ENCODE data around the gene WDR31. TPM values are rescaled to one million over a fixed set of nuclear protein-coding genes. Genes with fewer than 3 reads are reported as not detected.
"Not testable (repeated sequence)": the region's sequence is repeated elsewhere in the genome, so short reads cannot be mapped to it uniquely, and the experiment has no call there.

The WDR31 gene
- total RNA-seq, 1 donor from 2014 or later = 1.6 TPM

DNA sequence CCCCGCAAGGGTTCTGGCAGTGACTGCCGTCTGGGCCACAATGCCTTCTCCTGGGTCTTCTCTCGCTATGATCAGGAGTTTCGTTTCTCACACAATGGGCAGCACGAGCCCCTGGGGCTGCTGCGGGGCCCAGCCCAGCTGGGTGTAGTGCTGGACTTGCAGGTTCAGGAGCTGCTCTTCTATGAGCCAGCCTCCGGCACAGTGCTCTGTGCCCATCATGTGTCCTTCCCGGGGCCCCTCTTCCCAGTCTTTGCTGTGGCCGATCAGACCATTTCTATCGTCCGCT, 29.7 kb upstream of the WDR31 start:
- H3K36me3 ChIP-seq (ENCODE audit: insufficient read depth, low read length) = no peaks in the 10 kb centered on the region
- no peaks in the 10 kb centered on the region for H3K27me3 ChIP-seq (ENCODE audit: insufficient read depth, low read length)
- H3K9ac ChIP-seq (ENCODE audit: low read length) = no peak overlapping the region
- no peak for FAIRE-seq
- no peak overlapping the region for H2AFZ ChIP-seq (ENCODE audit: low read depth, low read length)
- no peak overlapping the region for H3K4me3 ChIP-seq (ENCODE audit: insufficient read depth, low read depth, low read length)
- H4K20me1 ChIP-seq (ENCODE audit: insufficient read depth, low read length) = peaks cover 3% of the 10 kb centered on the region
- Mint-ChIP-seq H3K4me1 (ENCODE audit: low read depth, unreplicated experiment) (no peaks in the 10 kb centered on the region), H3K27me3 (ENCODE audit: low read depth, unreplicated experiment) (peaks cover 8% of the 10 kb centered on the region), H3K4me3 (ENCODE audit: unreplicated experiment) (no peak overlapping the region), H3K36me3 (ENCODE audit: low read depth, unreplicated experiment) (no peaks in the 10 kb centered on the region), H3K9me3 (ENCODE audit: unreplicated experiment) (no peaks in the 10 kb centered on the region), H3K27ac (ENCODE audit: unreplicated experiment) (no peak overlapping the region)
- H3K4me1 ChIP-seq (ENCODE audit: insufficient read depth, low read length) = no peaks in the 10 kb centered on the region
- H3K27ac ChIP-seq (ENCODE audit: low read depth, low read length) = no peak overlapping the region
- H3K9me3 ChIP-seq (ENCODE audit: insufficient read depth, low read depth, low read length) = no peaks in the 10 kb centered on the region
- H3K4me2 ChIP-seq (ENCODE audit: low read length) = no peak overlapping the region
- H3K79me2 ChIP-seq (ENCODE audit: insufficient read depth, low read length) = no peaks in the 10 kb centered on the region
- DNase-seq (ENCODE audit: low read depth) = no peak
- TF ChIP-seq, protein P1, sequence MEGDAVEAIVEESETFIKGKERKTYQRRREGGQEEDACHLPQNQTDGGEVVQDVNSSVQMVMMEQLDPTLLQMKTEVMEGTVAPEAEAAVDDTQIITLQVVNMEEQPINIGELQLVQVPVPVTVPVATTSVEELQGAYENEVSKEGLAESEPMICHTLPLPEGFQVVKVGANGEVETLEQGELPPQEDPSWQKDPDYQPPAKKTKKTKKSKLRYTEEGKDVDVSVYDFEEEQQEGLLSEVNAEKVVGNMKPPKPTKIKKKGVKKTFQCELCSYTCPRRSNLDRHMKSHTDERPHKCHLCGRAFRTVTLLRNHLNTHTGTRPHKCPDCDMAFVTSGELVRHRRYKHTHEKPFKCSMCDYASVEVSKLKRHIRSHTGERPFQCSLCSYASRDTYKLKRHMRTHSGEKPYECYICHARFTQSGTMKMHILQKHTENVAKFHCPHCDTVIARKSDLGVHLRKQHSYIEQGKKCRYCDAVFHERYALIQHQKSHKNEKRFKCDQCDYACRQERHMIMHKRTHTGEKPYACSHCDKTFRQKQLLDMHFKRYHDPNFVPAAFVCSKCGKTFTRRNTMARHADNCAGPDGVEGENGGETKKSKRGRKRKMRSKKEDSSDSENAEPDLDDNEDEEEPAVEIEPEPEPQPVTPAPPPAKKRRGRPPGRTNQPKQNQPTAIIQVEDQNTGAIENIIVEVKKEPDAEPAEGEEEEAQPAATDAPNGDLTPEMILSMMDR (IDR thresholded peaks at IDR 0.05; ENCODE audit: insufficient read depth, low read depth, low read length) = no peak
- TF ChIP-seq EZH2 (IDR thresholded peaks at IDR 0.05; ENCODE audit: insufficient read depth, low read length) = no peak

DNA sequence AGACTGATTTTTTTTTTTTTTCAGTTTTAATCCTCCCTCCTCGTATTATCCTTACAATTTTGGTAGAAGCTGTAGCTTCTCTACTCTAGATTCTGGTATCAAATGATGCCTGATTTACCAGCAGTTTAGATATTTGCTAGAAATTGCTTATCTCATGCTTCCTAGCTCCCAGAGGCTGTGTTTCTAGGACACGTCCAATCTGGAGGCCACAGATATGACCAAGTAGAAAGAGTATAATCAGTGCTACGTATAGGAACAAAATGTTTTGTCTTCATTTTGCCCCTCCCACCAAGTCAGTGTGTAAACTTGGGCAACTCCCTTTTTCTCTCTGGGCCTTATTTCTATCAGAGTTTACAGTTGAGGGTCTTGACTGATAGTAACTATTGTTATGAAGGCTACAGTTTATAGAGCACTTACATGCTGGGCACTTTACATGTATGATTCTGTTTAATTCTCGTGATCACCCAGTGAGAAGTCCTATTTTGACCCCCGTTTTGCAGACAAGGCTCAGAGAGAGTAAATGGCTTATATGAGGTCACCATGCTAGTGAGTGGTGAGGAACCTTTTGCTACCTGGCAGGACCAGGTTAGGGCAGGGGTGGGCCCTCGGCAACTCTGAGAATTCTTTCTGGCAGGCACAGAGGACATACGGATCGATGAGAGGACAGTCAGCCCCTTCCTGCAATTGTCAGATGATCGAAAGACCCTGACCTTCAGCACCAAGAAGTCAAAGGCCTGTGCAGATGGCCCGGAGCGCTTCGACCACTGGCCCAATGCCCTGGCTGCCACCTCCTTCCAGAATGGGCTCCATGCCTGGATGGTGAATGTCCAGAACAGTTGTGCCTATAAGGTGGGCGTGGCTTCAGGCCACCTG, 29.1 kb upstream of the WDR31 start:
- H3K9me3 Mint-ChIP-seq (ENCODE audit: unreplicated experiment) = no peaks in the 10 kb centered on the region
- Histone ChIP-seq H3K4me2 (ENCODE audit: low read length) (no peak overlapping the region), H3K36me3 (ENCODE audit: insufficient read depth, low read length) (no peaks in the 10 kb centered on the region), H3K9me3 (ENCODE audit: insufficient read depth, low read depth, low read length) (no peaks in the 10 kb centered on the region), H2AFZ (ENCODE audit: low read depth, low read length) (no peak overlapping the region), H3K9ac (ENCODE audit: low read length) (no peak overlapping the region), H3K79me2 (ENCODE audit: insufficient read depth, low read length) (no peaks in the 10 kb centered on the region), H3K27ac (ENCODE audit: low read depth, low read length) (no peak overlapping the region), H3K27me3 (ENCODE audit: insufficient read depth, low read length) (no peaks in the 10 kb centered on the region), H4K20me1 (ENCODE audit: insufficient read depth, low read length) (peaks cover 3% of the 10 kb centered on the region), H3K4me3 (ENCODE audit: insufficient read depth, low read depth, low read length) (no peak overlapping the region), H3K4me1 (ENCODE audit: insufficient read depth, low read length) (no peaks in the 10 kb centered on the region)
- H3K27ac Mint-ChIP-seq (ENCODE audit: unreplicated experiment) = no peak overlapping the region
- FAIRE-seq (no peak), DNase-seq (ENCODE audit: low read depth) (no peak)
- H3K36me3 Mint-ChIP-seq (ENCODE audit: low read depth, unreplicated experiment) = no peaks in the 10 kb centered on the region
- TF ChIP-seq, protein P1 (IDR thresholded peaks at IDR 0.05; ENCODE audit: insufficient read depth, low read depth, low read length) = no peak
- no peak for TF ChIP-seq EZH2 (IDR thresholded peaks at IDR 0.05; ENCODE audit: insufficient read depth, low read length)
- no peak overlapping the region for H3K4me3 Mint-ChIP-seq (ENCODE audit: unreplicated experiment)
- peaks cover 8% of the 10 kb centered on the region for H3K27me3 Mint-ChIP-seq (ENCODE audit: low read depth, unreplicated experiment)
- no peaks in the 10 kb centered on the region for H3K4me1 Mint-ChIP-seq (ENCODE audit: low read depth, unreplicated experiment)

DNA sequence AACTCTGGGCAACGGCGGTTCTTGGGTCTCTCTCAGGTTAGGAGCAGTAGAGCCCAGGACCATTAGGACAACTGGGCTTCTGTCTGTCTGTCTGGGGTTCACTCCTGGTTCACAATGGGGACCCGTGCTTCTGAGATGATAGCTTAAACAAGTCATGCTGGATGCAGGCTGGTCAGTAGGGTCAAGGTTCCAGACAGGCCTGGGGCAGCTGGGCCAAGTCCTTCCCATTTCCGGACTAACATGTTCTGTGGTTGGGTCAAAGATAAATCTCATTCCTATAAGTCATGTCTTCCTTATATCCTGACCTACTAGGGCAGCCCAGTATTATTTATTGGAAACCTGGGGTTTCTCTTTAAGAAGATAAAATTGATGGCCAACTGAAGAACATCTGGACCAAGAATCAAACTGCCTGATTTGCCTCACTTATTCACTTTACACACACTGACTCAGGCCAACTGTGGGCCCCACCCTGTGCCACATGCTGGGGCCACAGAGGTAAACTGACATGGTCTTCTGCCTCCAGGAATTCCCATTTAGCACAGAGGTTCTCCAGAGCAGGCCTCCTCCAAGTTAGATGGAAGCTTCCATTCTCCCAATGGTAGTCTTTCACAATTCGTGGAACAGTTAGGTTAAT, 28.4 kb upstream of the WDR31 start:
- H3K4me3 Mint-ChIP-seq (ENCODE audit: unreplicated experiment) = no peak overlapping the region
- no peak overlapping the region for H3K27ac Mint-ChIP-seq (ENCODE audit: unreplicated experiment)
- FAIRE-seq = no peak

DNA sequence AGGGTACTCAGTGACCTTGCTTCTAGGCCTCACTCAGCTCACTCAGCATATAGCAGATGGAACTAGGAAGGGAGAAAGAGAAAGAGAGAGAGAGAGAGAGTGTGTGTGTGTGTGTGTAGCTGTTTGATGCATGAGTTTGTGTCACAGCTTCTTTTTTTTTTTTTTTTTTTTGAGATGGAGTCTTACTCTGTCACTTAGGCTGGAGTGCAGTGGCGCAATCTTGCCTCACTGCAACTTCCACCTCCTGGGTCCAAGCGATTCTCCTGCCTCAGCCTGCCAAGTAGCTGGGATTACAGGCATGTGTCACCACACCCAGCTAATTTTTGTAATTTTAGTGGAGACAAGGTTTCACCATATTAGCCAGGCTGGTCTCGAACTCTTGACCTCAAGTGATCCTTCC, 25.6 kb upstream of the WDR31 start:
- not testable (repeated sequence) for H3K4me3 ChIP-seq (ENCODE audit: insufficient read depth, low read depth, low read length); H3K9me3 ChIP-seq (ENCODE audit: insufficient read depth, low read depth, low read length); H3K79me2 ChIP-seq (ENCODE audit: insufficient read depth, low read length); H3K4me3 Mint-ChIP-seq (ENCODE audit: unreplicated experiment); H3K4me1 Mint-ChIP-seq (ENCODE audit: low read depth, unreplicated experiment); H3K36me3 ChIP-seq (ENCODE audit: insufficient read depth, low read length); H3K27ac Mint-ChIP-seq (ENCODE audit: unreplicated experiment); H2AFZ ChIP-seq (ENCODE audit: low read depth, low read length); H3K36me3 Mint-ChIP-seq (ENCODE audit: low read depth, unreplicated experiment); H3K4me1 ChIP-seq (ENCODE audit: insufficient read depth, low read length); H3K27me3 Mint-ChIP-seq (ENCODE audit: low read depth, unreplicated experiment); H3K27me3 ChIP-seq (ENCODE audit: insufficient read depth, low read length); H3K4me2 ChIP-seq (ENCODE audit: low read length); DNase-seq (ENCODE audit: low read depth); H3K9ac ChIP-seq (ENCODE audit: low read length); H3K9me3 Mint-ChIP-seq (ENCODE audit: unreplicated experiment); H3K27ac ChIP-seq (ENCODE audit: low read depth, low read length); FAIRE-seq; H4K20me1 ChIP-seq (ENCODE audit: insufficient read depth, low read length)

More for the DNA sequence above, 28.4 kb upstream of the WDR31 start:
- Histone ChIP-seq H4K20me1 (ENCODE audit: insufficient read depth, low read length) (peaks cover 1% of the 10 kb centered on the region), H3K79me2 (ENCODE audit: insufficient read depth, low read length) (no peaks in the 10 kb centered on the region), H3K4me3 (ENCODE audit: insufficient read depth, low read depth, low read length) (no peak overlapping the region), H3K27ac (ENCODE audit: low read depth, low read length) (no peak overlapping the region), H3K27me3 (ENCODE audit: insufficient read depth, low read length) (no peaks in the 10 kb centered on the region), H3K4me2 (ENCODE audit: low read length) (no peak overlapping the region), H3K9me3 (ENCODE audit: insufficient read depth, low read depth, low read length) (no peaks in the 10 kb centered on the region), H3K9ac (ENCODE audit: low read length) (no peak overlapping the region), H3K4me1 (ENCODE audit: insufficient read depth, low read length) (no peaks in the 10 kb centered on the region), H3K36me3 (ENCODE audit: insufficient read depth, low read length) (no peaks in the 10 kb centered on the region), H2AFZ (ENCODE audit: low read depth, low read length) (no peak overlapping the region)
- Mint-ChIP-seq H3K27me3 (ENCODE audit: low read depth, unreplicated experiment) (peaks cover 8% of the 10 kb centered on the region), H3K4me1 (ENCODE audit: low read depth, unreplicated experiment) (no peaks in the 10 kb centered on the region), H3K9me3 (ENCODE audit: unreplicated experiment) (no peaks in the 10 kb centered on the region), H3K36me3 (ENCODE audit: low read depth, unreplicated experiment) (no peaks in the 10 kb centered on the region)
- DNase-seq (ENCODE audit: low read depth) = no peak
- TF ChIP-seq, protein P1 (IDR thresholded peaks at IDR 0.05; ENCODE audit: insufficient read depth, low read depth, low read length) = no peak
- TF ChIP-seq EZH2 (IDR thresholded peaks at IDR 0.05; ENCODE audit: insufficient read depth, low read length) = no peak

Measured in astrocyte (in vitro differentiated cells and primary cell).